Gastrocnemius medialis (tissue), 4 donors: ENCODE data around the gene TMIGD3. TPM values are rescaled to one million over a fixed set of nuclear protein-coding genes. Genes with fewer than 3 reads are reported as not detected.

Experiments
- ATAC-seq, 2 donors: fragments of 150-250 bp; one replicate each; pipeline ENCODE4 v1.9.1; 2016
- DNase-seq, 2 donors: peaks; one replicate each; pipeline ENCODE4 v3.0.0-alpha.2; 2019
- H3K27ac ChIP-seq, 4 donors: fragments of 200-600 bp; sonication (generic); 1 replicate in 1 of 4; 2 replicates in 3 of 4; pipeline ENCODE4 v1.5.1; 2016 to 2018; ENCODE audit warnings: mild to moderate bottlenecking in 2 of 4, moderate library complexity in 1 of 4
- H3K27me3 ChIP-seq, 3 donors: fragments of 200-600 bp; sonication (generic) in 2 of 3; 1 replicate in 1 of 3; 2 replicates in 2 of 3; pipeline versions ENCODE4 v1.5.1 to v1.6.0; 2016 to 2019; ENCODE audit warnings: mild to moderate bottlenecking in 1 of 3, moderate library complexity in 1 of 3
- H3K36me3 ChIP-seq, 2 donors: fragments of 200-600 bp; sonication (generic) in 1 of 2; one replicate each; pipeline ENCODE4 v1.5.1; 2017 to 2018
- H3K4me1 ChIP-seq, 2 donors: fragments of 200-600 bp; sonication (generic) in 1 of 2; one replicate each; pipeline ENCODE4 v1.5.1; 2016 to 2017; ENCODE audit warnings: mild to moderate bottlenecking in 2 of 2
- H3K4me3 ChIP-seq, 4 donors: fragments of 200-600 bp; sonication (generic) in 3 of 4; 1 replicate in 1 of 4; 2 replicates in 3 of 4; pipeline ENCODE4 v1.5.1; 2016 to 2019; ENCODE audit warnings: mild to moderate bottlenecking in 2 of 4
- H3K9me3 ChIP-seq, 3 donors: fragments of 200-600 bp; sonication (generic) in 2 of 3; 1 replicate in 1 of 3; 2 replicates in 2 of 3; pipeline ENCODE4 v1.5.1; 2016 to 2019
- POLR2A ChIP-seq, 2 donors: fragments of 450-650 bp; IDR thresholded peaks; one replicate each; pipeline ENCODE4 v1.6.1; 2017; ENCODE audit warnings: antibody characterized with exemption in 2 of 2, mild to moderate bottlenecking in 2 of 2, moderate library complexity in 2 of 2
- in situ Hi-C, 4 donors: fragments of 200-750 bp; cut with MboI; loops; one replicate each; pipeline versions ENCODE4 v1.15.0 to v1.8.0; 2017; ENCODE audit warnings: low sequenced_read_pairs in 4 of 4
- intact Hi-C: fragments of 100-400 bp; cut with DNase I; formaldehyde crosslinking; loops from one replicate; pipeline ENCODE4 v1.15.1; 2023; ENCODE audit warnings: low total_unique reads
- total RNA-seq, 4 donors: library from RNA; depleted of rRNA; stranded (reverse); fragments of >200 nt; gene quantifications; one replicate each; pipeline versions ENCODE4 v1.1.0 to v1.2.3, GENCODE V29; 2016
- TF ChIP-seq, protein P1 (sequence below), 5 experiments: fragments of 450-650 bp in 3 of 5; fragments of 200-600 bp in 2 of 5; sonication (generic) in 2 of 5; IDR thresholded peaks in 4 of 5; conservative IDR thresholded peaks in 1 of 5; 1 replicate in 4 of 5; 2 replicates in 1 of 5; pipeline ENCODE4 v1.5.1; 2016 to 2019; ENCODE audit warnings: antibody characterized with exemption in 5 of 5, mild to moderate bottlenecking in 3 of 5, moderate library complexity in 3 of 5

Gene TMIGD3
- total RNA-seq, 4 donors from 2014 or later = 0.51 to 0.67 (median 0.55) TPM; not detected in 1

DNA sequence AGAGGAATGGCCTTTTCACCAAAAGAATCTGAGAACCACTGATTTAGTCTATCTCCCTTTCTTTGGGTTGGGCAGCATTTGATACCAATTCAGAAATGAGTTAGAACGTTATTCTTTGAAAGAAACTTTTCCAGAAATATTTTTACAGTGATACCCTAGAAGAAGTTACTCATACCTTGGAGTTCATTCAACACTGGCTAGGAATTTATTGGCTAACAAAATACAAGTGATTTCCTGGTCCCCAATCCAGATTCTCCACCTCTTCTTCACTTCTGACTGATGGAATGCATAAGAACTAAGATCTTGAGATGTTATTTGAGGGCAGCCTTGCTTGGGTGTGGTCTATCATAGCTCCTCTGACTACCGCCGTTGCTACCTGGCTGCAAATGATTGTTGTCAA, 20.3 kb downstream of the TMIGD3 start:
- intact Hi-C loops (loop anchor here (2.0 to 5.0 kb wide), 2 partner anchors 24 to 229 kb away; no protein-coding TSS in a partner anchor), in situ Hi-C loops (loop anchor here (5.0 to 10.0 kb wide), 2 partner anchors 282 to 284 kb away; no protein-coding TSS in a partner anchor)
- Histone ChIP-seq H3K4me1 (peaks cover 8 to 12% of the 10 kb centered on the region in 2 donors), H3K27me3 (no peaks in the 10 kb centered on the region), H3K36me3 (peaks cover 0 to 5% of the 10 kb centered on the region in 2 donors), H3K4me3 (no peak overlapping the region), H3K27ac (no peak overlapping the region), H3K9me3 (no peaks in the 10 kb centered on the region)
- DNase-seq = no peak
- ATAC-seq = no peak
- TF ChIP-seq POLR2A (IDR thresholded peaks at IDR 0.05) = no peak
- TF ChIP-seq, protein P1, sequence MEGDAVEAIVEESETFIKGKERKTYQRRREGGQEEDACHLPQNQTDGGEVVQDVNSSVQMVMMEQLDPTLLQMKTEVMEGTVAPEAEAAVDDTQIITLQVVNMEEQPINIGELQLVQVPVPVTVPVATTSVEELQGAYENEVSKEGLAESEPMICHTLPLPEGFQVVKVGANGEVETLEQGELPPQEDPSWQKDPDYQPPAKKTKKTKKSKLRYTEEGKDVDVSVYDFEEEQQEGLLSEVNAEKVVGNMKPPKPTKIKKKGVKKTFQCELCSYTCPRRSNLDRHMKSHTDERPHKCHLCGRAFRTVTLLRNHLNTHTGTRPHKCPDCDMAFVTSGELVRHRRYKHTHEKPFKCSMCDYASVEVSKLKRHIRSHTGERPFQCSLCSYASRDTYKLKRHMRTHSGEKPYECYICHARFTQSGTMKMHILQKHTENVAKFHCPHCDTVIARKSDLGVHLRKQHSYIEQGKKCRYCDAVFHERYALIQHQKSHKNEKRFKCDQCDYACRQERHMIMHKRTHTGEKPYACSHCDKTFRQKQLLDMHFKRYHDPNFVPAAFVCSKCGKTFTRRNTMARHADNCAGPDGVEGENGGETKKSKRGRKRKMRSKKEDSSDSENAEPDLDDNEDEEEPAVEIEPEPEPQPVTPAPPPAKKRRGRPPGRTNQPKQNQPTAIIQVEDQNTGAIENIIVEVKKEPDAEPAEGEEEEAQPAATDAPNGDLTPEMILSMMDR (IDR thresholded peaks at IDR 0.05 in 4 of 5, conservative IDR thresholded peaks at IDR 0.05 in 1 of 5) = no peak

DNA sequence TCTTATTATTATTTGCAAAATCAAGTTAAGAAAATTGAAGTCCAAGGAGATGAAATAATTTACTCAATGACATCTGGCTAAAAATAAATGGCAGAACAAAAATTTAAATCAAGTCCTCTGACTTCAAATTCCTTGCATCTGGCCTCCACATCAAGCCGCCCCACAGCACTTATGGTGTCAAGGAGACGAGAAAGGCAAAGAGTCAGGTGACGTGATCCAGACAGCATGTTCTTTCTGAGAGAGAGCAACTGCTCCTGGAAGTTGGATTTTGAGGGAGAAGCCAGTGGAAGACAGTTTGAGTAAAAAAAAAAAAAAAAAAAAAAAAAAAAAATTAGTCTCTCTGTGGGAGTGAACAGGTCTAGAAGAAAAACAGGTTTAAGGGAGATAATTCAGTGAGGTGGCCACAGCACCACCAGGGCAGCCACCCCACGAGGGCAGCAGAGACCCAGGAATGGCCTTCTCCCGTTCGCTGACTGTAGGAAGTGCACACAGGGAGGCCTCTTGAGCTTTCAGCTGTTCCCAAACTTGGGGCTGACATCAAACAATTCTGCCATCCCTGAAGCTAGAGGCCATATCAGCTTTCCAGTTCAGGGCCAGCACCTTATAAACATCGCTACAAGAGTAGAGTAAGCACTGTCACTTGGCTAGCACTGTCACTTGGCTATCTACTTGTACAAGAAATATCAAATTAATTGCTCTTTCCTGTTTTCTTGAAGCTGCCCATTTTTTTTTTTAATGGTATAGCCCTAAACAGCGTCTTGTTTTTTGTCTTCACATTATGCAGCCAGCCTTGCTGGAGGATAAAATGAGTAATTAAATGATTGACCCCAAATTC, 21.8 kb downstream of the TMIGD3 start:
- intact Hi-C loops (loop anchor here (2.0 to 5.0 kb wide), 3 partner anchors 25 to 287 kb away; no protein-coding TSS in a partner anchor), in situ Hi-C loops (loop anchor here (5.0 to 10.0 kb wide), 2 partner anchors 283 to 286 kb away; no protein-coding TSS in a partner anchor)
- H3K27ac ChIP-seq = peak overlapping the region; percentile 15 to 52 (median 27)
- H3K4me3 ChIP-seq = no peak overlapping the region
- no peak for TF ChIP-seq POLR2A (IDR thresholded peaks at IDR 0.05)
- TF ChIP-seq, protein P1 (IDR thresholded peaks at IDR 0.05 in 4 of 5, conservative IDR thresholded peaks at IDR 0.05 in 1 of 5) = peak; percentile 58 to 72 (median 68)
- peak; percentile 71 to 75 for DNase-seq
- H3K27me3 ChIP-seq = no peaks in the 10 kb centered on the region
- no peaks in the 10 kb centered on the region for H3K9me3 ChIP-seq
- H3K36me3 ChIP-seq = peaks cover 0 to 12% of the 10 kb centered on the region in 2 donors
- peak; percentile 94 to 95 for ATAC-seq
- peaks cover 8 to 12% of the 10 kb centered on the region in 2 donors for H3K4me1 ChIP-seq

DNA sequence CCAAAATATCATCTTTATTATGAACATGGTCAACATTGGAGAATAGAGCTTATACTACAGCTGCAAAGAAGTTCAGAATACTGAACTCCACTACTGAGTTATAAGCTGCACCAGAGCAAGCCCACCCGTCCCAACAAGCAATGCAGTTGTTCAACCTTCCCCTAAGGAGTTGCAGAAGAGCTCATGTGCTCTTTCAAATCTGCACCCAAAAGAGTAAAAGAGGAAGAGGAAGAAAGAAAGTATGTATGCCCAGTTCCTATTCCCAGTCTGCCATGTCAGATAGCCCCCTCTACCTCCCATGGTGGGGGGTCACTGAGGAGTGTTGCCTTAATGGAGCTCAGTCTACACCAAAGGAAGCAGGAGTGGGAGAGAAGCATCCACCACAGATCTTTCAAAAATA, 22.8 kb downstream of the TMIGD3 start:
- Histone ChIP-seq H3K4me3 (no peak overlapping the region), H3K27ac (no peak overlapping the region), H3K9me3 (no peaks in the 10 kb centered on the region), H3K27me3 (no peaks in the 10 kb centered on the region), H3K36me3 (peaks cover 0 to 12% of the 10 kb centered on the region in 2 donors), H3K4me1 (peaks cover 8 to 16% of the 10 kb centered on the region in 2 donors)
- in situ Hi-C loops (loop anchor here (5.0 to 10.0 kb wide), 2 partner anchors 284 to 287 kb away; no protein-coding TSS in a partner anchor), intact Hi-C loops (loop anchor here (2.0 to 5.0 kb wide), 2 partner anchors 232 to 288 kb away; no protein-coding TSS in a partner anchor)
- ATAC-seq (no peak), DNase-seq (no peak)
- TF ChIP-seq POLR2A (IDR thresholded peaks at IDR 0.05) = no peak
- TF ChIP-seq, protein P1 (IDR thresholded peaks at IDR 0.05 in 4 of 5, conservative IDR thresholded peaks at IDR 0.05 in 1 of 5) = no peak

DNA sequence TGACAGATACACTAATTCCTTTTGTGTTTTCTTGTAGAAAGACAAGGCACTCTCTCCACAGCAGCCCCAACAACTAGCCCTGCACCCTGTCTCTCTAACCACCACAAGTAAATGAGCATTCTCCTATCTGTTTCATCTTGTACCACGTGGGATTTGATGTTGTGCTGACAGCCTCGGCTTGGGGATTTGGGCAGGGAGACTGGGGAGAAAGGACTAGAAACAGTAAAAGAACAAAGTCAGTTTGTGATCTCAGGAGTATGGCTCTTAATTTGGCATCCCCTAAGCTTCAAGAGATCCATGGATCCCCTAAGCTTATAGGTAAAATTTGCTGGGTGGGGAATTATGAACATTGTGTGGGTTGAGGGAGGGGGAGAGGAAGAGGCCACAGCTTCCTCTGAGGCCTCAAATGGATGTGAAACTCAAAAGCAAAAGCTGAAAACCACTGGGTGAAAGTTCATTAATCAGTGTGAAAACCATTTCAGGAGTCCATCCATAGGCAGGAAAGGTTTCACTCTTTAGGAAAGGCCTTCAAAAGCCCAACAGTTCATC, 26.6 kb downstream of the TMIGD3 start:
- intact Hi-C loops (no loop called here), in situ Hi-C loops (no loop called here)
- no peak for ATAC-seq

More for the DNA sequence above, 26.6 kb downstream of the TMIGD3 start:
- Histone ChIP-seq H3K27me3 (no peaks in the 10 kb centered on the region), H3K4me3 (no peak overlapping the region), H3K36me3 (peaks cover 0 to 31% of the 10 kb centered on the region in 2 donors), H3K27ac (peak overlapping the region in 1 of 4 donors; percentile 12), H3K4me1 (peaks cover 2 to 11% of the 10 kb centered on the region in 2 donors), H3K9me3 (no peaks in the 10 kb centered on the region)
- TF ChIP-seq, protein P1 (IDR thresholded peaks at IDR 0.05 in 4 of 5, conservative IDR thresholded peaks at IDR 0.05 in 1 of 5) = no peak
- DNase-seq = no peak
